GM23338 (cell line): ENCODE data around the gene SEPTIN7. TPM values are rescaled to one million over a fixed set of nuclear protein-coding genes. Genes with fewer than 3 reads are reported as not detected.
A peak's percentile ranks its signal among the peaks of the same experiment; 100 is the strongest.

ENCODE experiments used
- ATAC-seq: fragments of 200-7000 bp; cut with Tn5 transposase; 3 replicates; pipeline ENCODE4 v1.9.1; 2020
- DNase-seq: peaks from one replicate; pipeline ENCODE4 v3.0.0-alpha.2; 2015; ENCODE audit warnings: low spot score
- H2AFZ ChIP-seq: fragments of 200-600 bp; sonication (generic); 2 replicates; pipeline ENCODE4 v1.8.0; 2016; ENCODE audit warnings: antibody characterized with exemption, mild to moderate bottlenecking, moderate library complexity
- H3F3A ChIP-seq: fragments of 200-600 bp; sonication (generic); replicated peaks from 2 replicates; pipeline ENCODE4 v1.8.0; 2017; ENCODE audit warnings: antibody characterized with exemption, mixed run types, low read depth
- H3K27ac ChIP-seq: fragments of 200-600 bp; sonication (generic); 2 replicates; pipeline ENCODE4 v1.6.1; 2016; ENCODE audit warnings: low read depth
- H3K27me3 ChIP-seq: fragments of 200-600 bp; sonication (generic); 2 replicates; pipeline ENCODE4 v1.8.0; 2016; ENCODE audit warnings: mild to moderate bottlenecking, mixed run types, moderate library complexity; ENCODE audit not compliant: insufficient read depth
- H3K36me3 ChIP-seq: fragments of 200-600 bp; sonication (generic); 2 replicates; pipeline ENCODE4 v1.8.0; 2016; ENCODE audit warnings: mild to moderate bottlenecking; ENCODE audit not compliant: insufficient read depth
- H3K4me1 ChIP-seq: fragments of 200-600 bp; sonication (generic); 2 replicates; pipeline ENCODE4 v1.8.0; 2016; ENCODE audit warnings: mild to moderate bottlenecking, moderate library complexity; ENCODE audit not compliant: insufficient read depth
- H3K4me2 ChIP-seq: fragments of 200-600 bp; sonication (generic); 2 replicates; pipeline ENCODE4 v1.7.1; 2017; ENCODE audit warnings: mixed run types
- H3K4me3 ChIP-seq: fragments of 200-600 bp; sonication (generic); 2 replicates; pipeline ENCODE4 v1.6.1; 2016; ENCODE audit warnings: mixed run types
- H3K79me2 ChIP-seq: fragments of 200-600 bp; sonication (generic); replicated peaks from 2 replicates; pipeline ENCODE4 v1.8.0; 2017; ENCODE audit warnings: mild to moderate bottlenecking; ENCODE audit not compliant: insufficient read depth
- H3K9me2 ChIP-seq: fragments of 200-600 bp; sonication (generic); 2 replicates; pipeline ENCODE4 v1.8.0; 2017; ENCODE audit not compliant: insufficient read depth
- H4K20me1 ChIP-seq: fragments of 200-600 bp; sonication (generic); replicated peaks from 2 replicates; pipeline ENCODE4 v1.8.0; 2017; ENCODE audit warnings: mild to moderate bottlenecking; ENCODE audit not compliant: insufficient read depth
- H3K27ac Mint-ChIP-seq: 2 replicates; pipeline ENCODE4 v1.8.0; 2020; ENCODE audit warnings: inconsistent platforms, mild to moderate bottlenecking, moderate library complexity, mixed read lengths
- H3K27me3 Mint-ChIP-seq: 3 replicates; pipeline ENCODE4 v1.8.0; 2022; ENCODE audit warnings: low read depth, mild to moderate bottlenecking, moderate library complexity, mixed read lengths, inconsistent platforms; ENCODE audit not compliant: insufficient read depth, poor library complexity
- H3K36me3 Mint-ChIP-seq: 3 replicates; pipeline ENCODE4 v1.8.0; 2021; ENCODE audit warnings: low read depth, mild to moderate bottlenecking, inconsistent platforms, moderate library complexity, mixed read lengths
- H3K4me1 Mint-ChIP-seq: 3 replicates; pipeline ENCODE4 v1.8.0; 2020; ENCODE audit warnings: mild to moderate bottlenecking, inconsistent platforms, mixed read lengths
- H3K4me3 Mint-ChIP-seq: 3 replicates; pipeline ENCODE4 v1.8.0; 2021; ENCODE audit warnings: moderate library complexity, mild to moderate bottlenecking, inconsistent platforms, mixed read lengths
- H3K9me3 Mint-ChIP-seq: 3 replicates; pipeline ENCODE4 v1.8.0; 2020; ENCODE audit warnings: moderate library complexity, mild to moderate bottlenecking, inconsistent platforms, mixed read lengths
- CREB1 ChIP-seq: fragments of 250-450 bp; sonication (Bioruptor Pico); IDR thresholded peaks from 2 replicates; pipeline ENCODE4 v1.5.0; 2020; ENCODE audit warnings: low read depth, mild to moderate bottlenecking, moderate library complexity
- CTCF ChIP-seq, 2 experiments: fragments of 200-600 bp in 1 of 2; sonication (generic) in 1 of 2; conservative IDR thresholded peaks; 2 replicates each; pipeline versions ENCODE4 v1.5.1 to v1.6.1; 2016 to 2017; ENCODE audit warnings: antibody characterized with exemption in 2 of 2, low read depth in 2 of 2, mild to moderate bottlenecking in 2 of 2, moderate library complexity in 1 of 2
- EZH2 ChIP-seq: fragments of 200-600 bp; sonication (generic); IDR thresholded peaks from one replicate; pipeline ENCODE4 v1.8.0; 2017; ENCODE audit warnings: antibody characterized with exemption, mild to moderate bottlenecking, low read depth; ENCODE audit not compliant: unreplicated experiment
- EZH2phosphoT487 ChIP-seq: fragments of 200-600 bp; sonication (generic); IDR thresholded peaks from one replicate; pipeline ENCODE4 v1.8.1; 2018; ENCODE audit warnings: antibody characterized with exemption; ENCODE audit not compliant: unreplicated experiment
- REST ChIP-seq: IDR thresholded peaks from one replicate; pipeline ENCODE4 v1.6.1; 2018; ENCODE audit warnings: antibody characterized with exemption; ENCODE audit not compliant: unreplicated experiment
- STAT1 ChIP-seq: IDR thresholded peaks from one replicate; pipeline ENCODE4 v1.6.1; 2016; ENCODE audit warnings: antibody characterized with exemption; ENCODE audit not compliant: unreplicated experiment
- ZNF114 ChIP-seq: fragments of 250-450 bp; sonication (Bioruptor Pico); IDR thresholded peaks from 2 replicates; pipeline ENCODE4 v1.5.0; 2020; ENCODE audit warnings: mild to moderate bottlenecking, moderate library complexity
- ZNF331 ChIP-seq: fragments of 250-450 bp; sonication (Bioruptor Pico); IDR thresholded peaks from 2 replicates; pipeline ENCODE4 v1.5.0; 2020; ENCODE audit warnings: low read depth, mild to moderate bottlenecking, moderate library complexity
- ZNF462 ChIP-seq: fragments of 250-450 bp; sonication (Bioruptor Pico); IDR thresholded peaks from 2 replicates; pipeline ENCODE4 v1.5.0; 2020; ENCODE audit warnings: mild to moderate bottlenecking, moderate library complexity
- polyA plus RNA-seq: library from polyadenylated mRNA; unstranded; fragments of >200 nt; fragmentation: Nextera tagmentation; extraction: Ambion mirVana; gene quantifications from 2 replicates; pipeline ENCODE4 v1.2.1, GENCODE V29; 2016
- total RNA-seq: library from RNA; depleted of rRNA; stranded (reverse); fragments of >200 nt; shearing (Covaris generic); gene quantifications from 2 replicates; pipeline ENCODE4 v1.2.3, GENCODE V29; 2014

SEPTIN7 gene
- total and polyA plus RNA-seq, 2 experiments from 2014 or later, result 210 to 499 TPM

GRCh38 chr7:35828817-35829216 is 28.0 kb downstream of the SEPTIN7 start (continued):
- TF ChIP-seq EZH2 (no peak), EZH2phosphoT487 (no peak), CTCF (conservative IDR thresholded peaks at IDR 0.05; ENCODE audit: low read depth in 2 of 2) (no peak), ZNF331 (CRISPR knock-in tag) (no peak), STAT1 (no peak), REST (no peak)

GRCh38 chr7:35831208-35831607 is 30.4 kb downstream of the SEPTIN7 start:
- Mint-ChIP-seq H3K36me3 (peaks cover 10% of the 10 kb centered on the region; the same call in 1 of the 3 replicates), H3K9me3 (no peaks in the 10 kb centered on the region), H3K27me3 (no peaks in the 10 kb centered on the region), H3K4me3 (no peak overlapping the region), H3K4me1 (peaks cover 24% of the 10 kb centered on the region), H3K27ac (peak overlapping the region; percentile 28)
- DNase-seq (no peak), ATAC-seq (no peak)
- Histone ChIP-seq H3K9me2 (no peaks in the 10 kb centered on the region), H3F3A (no peaks in the 10 kb centered on the region), H3K27ac (no peak overlapping the region), H3K4me3 (no peak overlapping the region), H3K4me1 (peaks cover 14% of the 10 kb centered on the region), H4K20me1 (peaks cover 9% of the 10 kb centered on the region; the same call in 1 of the 2 replicates), H3K27me3 (no peaks in the 10 kb centered on the region), H3K4me2 (no peak overlapping the region), H3K79me2 (peaks cover 93% of the 10 kb centered on the region), H3K36me3 (peaks cover 8% of the 10 kb centered on the region; the same call in 1 of the 2 replicates), H2AFZ (no peak overlapping the region)
- TF ChIP-seq REST (no peak), ZNF462 (no peak), ZNF114 (CRISPR knock-in tag) (no peak), CREB1 (CRISPR knock-in tag) (no peak)
